ENCODE results near the gene GON4L.

- TF ChIP-seq CTCF (IDR thresholded peaks at IDR 0.05) (no peak), POLR2A (IDR thresholded peaks at IDR 0.05) (no peak)
Observed at GRCh38 chr1:155713075-155713474, 143.9 kb downstream of the GON4L start.

Measured in heart left ventricle (tissue), 13 donors.